ENCODE results near the gene NCOA6. TPM values are rescaled to one million over a fixed set of nuclear protein-coding genes. Genes with fewer than 3 reads are reported as not detected.
"Not testable (repeated sequence)": the region's sequence is repeated elsewhere in the genome, so short reads cannot be mapped to it uniquely, and the experiment has no call there.

Gene NCOA6
- total RNA-seq, 4 donors from 2014 or later, result 34.8 to 81.8 (median 44.2) TPM

DNA sequence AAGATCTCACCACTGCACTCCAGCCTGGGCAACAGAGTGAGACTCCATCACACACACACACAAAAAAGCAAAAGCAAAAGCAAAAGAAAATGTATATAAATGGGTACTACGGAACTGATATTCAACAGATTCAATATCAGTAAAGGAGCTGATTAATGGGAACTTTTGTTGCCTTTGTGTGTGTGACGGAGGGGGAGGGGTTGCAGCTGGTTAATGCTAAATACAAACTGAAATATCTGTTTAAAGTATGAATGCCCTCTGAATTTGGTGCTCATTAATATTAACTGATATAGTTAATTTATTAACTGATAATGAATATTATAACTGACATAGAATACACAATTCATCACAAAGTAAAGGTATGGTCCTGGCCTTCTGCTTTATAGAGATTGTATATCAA, 8.4 kb downstream of the NCOA6 start:
- in situ Hi-C loops (cut with MboI; ENCODE audit: low pct_ligation_motif_present in 1 of 4, low pct_unique_long_range_greater_than_20kb in 1 of 4, low sequenced_read_pairs in 3 of 4), result no loop called here
- H3K4me1 ChIP-seq, result peaks cover 0 to 34% (median 12%) of the 10 kb centered on the region in 4 donors
- WGBS, 2 donors (ENCODE audit: low coverage in 1 of 2), result 67 to 79% methylated on average over 1 of the region's 2 CpGs

GRCh38 chr20:34815636-34816035, 9.8 kb downstream of the NCOA6 start:
- peaks cover 0 to 29% (median 9%) of the 10 kb centered on the region in 4 donors for H3K4me1 ChIP-seq
- H3K27ac ChIP-seq, result no peak overlapping the region
- no peaks in the 10 kb centered on the region for H3K27me3 ChIP-seq
- intact Hi-C loops (cut with DNase I; ENCODE audit: low total_unique reads), result no loop called here
- TF ChIP-seq POLR2A (IDR thresholded peaks at IDR 0.05) (no peak), EP300 (IDR thresholded peaks at IDR 0.05; ENCODE audit: low read depth) (no peak), POLR2AphosphoS5 (IDR thresholded peaks at IDR 0.05) (no peak)
- H3K36me3 ChIP-seq, result no peaks in the 10 kb centered on the region
- in situ Hi-C loops (cut with MboI; ENCODE audit: low pct_ligation_motif_present in 1 of 4, low pct_unique_long_range_greater_than_20kb in 1 of 4, low sequenced_read_pairs in 3 of 4), result no loop called here
- no peaks in the 10 kb centered on the region for H3K9me3 ChIP-seq
- 96% methylated on average over 1 of the region's 1 CpG; no CpG with 5 or more reads in 1 of the 2 donors for WGBS, 2 donors (ENCODE audit: low coverage in 1 of 2)
- no peak for DNase-seq
- no peak overlapping the region for H3K4me3 ChIP-seq

More for the DNA sequence above, 8.4 kb downstream of the NCOA6 start:
- intact Hi-C loops (cut with DNase I; ENCODE audit: low total_unique reads), result no loop called here
- no peak for TF ChIP-seq POLR2A (IDR thresholded peaks at IDR 0.05)
- no peak for TF ChIP-seq EP300 (IDR thresholded peaks at IDR 0.05; ENCODE audit: low read depth)
- TF ChIP-seq, protein P1, sequence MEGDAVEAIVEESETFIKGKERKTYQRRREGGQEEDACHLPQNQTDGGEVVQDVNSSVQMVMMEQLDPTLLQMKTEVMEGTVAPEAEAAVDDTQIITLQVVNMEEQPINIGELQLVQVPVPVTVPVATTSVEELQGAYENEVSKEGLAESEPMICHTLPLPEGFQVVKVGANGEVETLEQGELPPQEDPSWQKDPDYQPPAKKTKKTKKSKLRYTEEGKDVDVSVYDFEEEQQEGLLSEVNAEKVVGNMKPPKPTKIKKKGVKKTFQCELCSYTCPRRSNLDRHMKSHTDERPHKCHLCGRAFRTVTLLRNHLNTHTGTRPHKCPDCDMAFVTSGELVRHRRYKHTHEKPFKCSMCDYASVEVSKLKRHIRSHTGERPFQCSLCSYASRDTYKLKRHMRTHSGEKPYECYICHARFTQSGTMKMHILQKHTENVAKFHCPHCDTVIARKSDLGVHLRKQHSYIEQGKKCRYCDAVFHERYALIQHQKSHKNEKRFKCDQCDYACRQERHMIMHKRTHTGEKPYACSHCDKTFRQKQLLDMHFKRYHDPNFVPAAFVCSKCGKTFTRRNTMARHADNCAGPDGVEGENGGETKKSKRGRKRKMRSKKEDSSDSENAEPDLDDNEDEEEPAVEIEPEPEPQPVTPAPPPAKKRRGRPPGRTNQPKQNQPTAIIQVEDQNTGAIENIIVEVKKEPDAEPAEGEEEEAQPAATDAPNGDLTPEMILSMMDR (IDR thresholded peaks at IDR 0.05), result no peak
- no peak for TF ChIP-seq POLR2AphosphoS5 (IDR thresholded peaks at IDR 0.05)
- Histone ChIP-seq H3K27ac (no peak overlapping the region), H3K36me3 (no peaks in the 10 kb centered on the region), H3K9me3 (no peaks in the 10 kb centered on the region), H3K4me3 (no peak overlapping the region), H3K27me3 (no peaks in the 10 kb centered on the region)
- no peak for DNase-seq

DNA sequence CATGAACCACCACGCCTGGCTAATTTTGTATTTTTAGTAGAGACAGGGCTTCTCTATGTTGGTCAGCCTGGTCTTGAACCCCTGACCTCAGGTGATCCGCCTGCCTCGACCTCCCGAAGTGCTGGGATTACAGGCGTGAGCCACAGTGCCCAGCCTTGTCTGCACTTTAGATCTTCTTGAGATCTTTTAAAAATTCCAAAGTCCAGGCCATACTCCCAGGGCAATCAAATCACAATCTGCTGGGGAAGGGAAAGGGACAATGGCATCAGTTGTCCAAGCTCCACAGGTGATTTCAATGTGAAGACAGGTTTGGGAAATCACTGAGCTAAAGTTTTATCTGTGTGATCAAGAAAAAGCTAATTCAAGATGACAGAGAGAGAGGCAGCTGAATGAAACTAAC, 16.9 kb downstream of the NCOA6 start:
- no peak for DNase-seq
- TF ChIP-seq EP300 (IDR thresholded peaks at IDR 0.05; ENCODE audit: low read depth) (no peak), POLR2AphosphoS5 (IDR thresholded peaks at IDR 0.05) (no peak), POLR2A (IDR thresholded peaks at IDR 0.05) (no peak)
- TF ChIP-seq, protein P1 (IDR thresholded peaks at IDR 0.05), result no peak
- 80 to 84% methylated on average over 1 to 5 of the region's 5 CpGs for WGBS, 2 donors (ENCODE audit: low coverage in 1 of 2)
- peaks cover 9 to 32% (median 11%) of the 10 kb centered on the region in 4 donors for H3K4me1 ChIP-seq
- no peak overlapping the region for H3K4me3 ChIP-seq
- in situ Hi-C loops (cut with MboI; ENCODE audit: low pct_ligation_motif_present in 1 of 4, low pct_unique_long_range_greater_than_20kb in 1 of 4, low sequenced_read_pairs in 3 of 4), result no loop called here
- intact Hi-C loops (cut with DNase I; ENCODE audit: low total_unique reads), result no loop called here
- H3K27me3 ChIP-seq, result no peaks in the 10 kb centered on the region
- no peak overlapping the region for H3K27ac ChIP-seq
- H3K36me3 ChIP-seq, result no peaks in the 10 kb centered on the region
- H3K9me3 ChIP-seq, result no peaks in the 10 kb centered on the region

GRCh38 chr20:34807944-34808465, 17.4 kb downstream of the NCOA6 start:
- 68 to 83% methylated on average over 3 to 8 of the region's 8 CpGs for WGBS, 2 donors (ENCODE audit: low coverage in 1 of 2)
- H3K4me1 ChIP-seq, result peaks cover 9 to 32% (median 11%) of the 10 kb centered on the region in 4 donors
- H3K4me3 ChIP-seq; DNase-seq; H3K36me3 ChIP-seq; intact Hi-C loops (cut with DNase I; ENCODE audit: low total_unique reads); H3K9me3 ChIP-seq; in situ Hi-C loops (cut with MboI; ENCODE audit: low pct_ligation_motif_present in 1 of 4, low pct_unique_long_range_greater_than_20kb in 1 of 4, low sequenced_read_pairs in 3 of 4); H3K27ac ChIP-seq; H3K27me3 ChIP-seq: not testable (repeated sequence)

- Histone ChIP-seq H3K4me3 (no peak overlapping the region), H3K36me3 (no peaks in the 10 kb centered on the region), H3K9me3 (no peaks in the 10 kb centered on the region), H3K4me1 (peaks cover 3 to 25% (median 9%) of the 10 kb centered on the region in 4 donors), H3K27me3 (no peaks in the 10 kb centered on the region), H3K27ac (no peak overlapping the region)
- TF ChIP-seq POLR2AphosphoS5 (IDR thresholded peaks at IDR 0.05), result no peak
- TF ChIP-seq, protein P1 (IDR thresholded peaks at IDR 0.05), result no peak
- no peak for TF ChIP-seq EP300 (IDR thresholded peaks at IDR 0.05; ENCODE audit: low read depth)
- TF ChIP-seq POLR2A (IDR thresholded peaks at IDR 0.05), result no peak
- in situ Hi-C loops (cut with MboI; ENCODE audit: low pct_ligation_motif_present in 1 of 4, low pct_unique_long_range_greater_than_20kb in 1 of 4, low sequenced_read_pairs in 3 of 4), result no loop called here
- DNase-seq, result no peak
- intact Hi-C loops (cut with DNase I; ENCODE audit: low total_unique reads), result no loop called here
Observed at GRCh38 chr20:34806255-34806654, 19.2 kb downstream of the NCOA6 start.

Data from transverse colon (tissue), 4 donors.